NCI-H345 (cell line): ENCODE data around the gene HOXD12.

ENCODE experiments used
- DNase-seq: peaks from one replicate; lab custom pipeline; 2025; lab: John Stamatoyannopoulos, UW

HOXD12 gene

GRCh38 chr2:176081376-176081836 lies 18.2 kb upstream of the HOXD12 start:
- no peak for DNase-seq

GRCh38 chr2:176081837-176082524 lies 17.6 kb upstream of the HOXD12 start:
- DNase-seq = no peak

- no peak for DNase-seq
Observed at GRCh38 chr2:176082525-176082823, 17.1 kb upstream of the HOXD12 start.

GRCh38 chr2:176082824-176083751 lies 16.5 kb upstream of the HOXD12 start:
- DNase-seq = no peak

DNA sequence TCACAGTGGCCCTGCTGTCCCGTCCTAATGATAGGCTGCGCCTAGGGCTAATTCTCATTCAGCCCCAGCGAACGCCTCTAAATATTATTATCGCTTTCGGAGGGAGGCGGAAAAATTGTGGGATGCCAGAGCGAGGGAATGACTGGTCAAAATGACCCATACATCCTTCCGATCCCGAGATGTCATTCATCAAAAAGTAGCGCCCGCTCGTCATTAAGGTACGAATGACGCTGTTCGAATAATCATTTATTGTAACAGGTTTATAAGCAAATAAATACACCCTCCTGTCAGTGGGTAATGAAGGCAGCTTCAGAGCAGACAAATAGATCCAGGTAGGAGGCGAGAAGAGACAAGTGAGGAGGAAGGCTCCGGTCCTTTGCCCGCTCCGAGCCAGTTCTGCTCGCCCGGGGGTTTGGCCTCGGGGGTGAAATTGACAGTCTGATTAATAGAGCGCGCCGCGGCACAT lies 15.8 kb upstream of the HOXD12 start, which contains the start of gene EVX2:
Gene EVX2, minus strand, starts transcription at position 167 of the 466 bp plus-strand sequence. CDS start 186 bp downstream, outside the sequence.
- DNase-seq = no peak

GRCh38 chr2:176084611-176085119 lies 14.9 kb upstream of the HOXD12 start:
- DNase-seq = peak; percentile 10

DNA sequence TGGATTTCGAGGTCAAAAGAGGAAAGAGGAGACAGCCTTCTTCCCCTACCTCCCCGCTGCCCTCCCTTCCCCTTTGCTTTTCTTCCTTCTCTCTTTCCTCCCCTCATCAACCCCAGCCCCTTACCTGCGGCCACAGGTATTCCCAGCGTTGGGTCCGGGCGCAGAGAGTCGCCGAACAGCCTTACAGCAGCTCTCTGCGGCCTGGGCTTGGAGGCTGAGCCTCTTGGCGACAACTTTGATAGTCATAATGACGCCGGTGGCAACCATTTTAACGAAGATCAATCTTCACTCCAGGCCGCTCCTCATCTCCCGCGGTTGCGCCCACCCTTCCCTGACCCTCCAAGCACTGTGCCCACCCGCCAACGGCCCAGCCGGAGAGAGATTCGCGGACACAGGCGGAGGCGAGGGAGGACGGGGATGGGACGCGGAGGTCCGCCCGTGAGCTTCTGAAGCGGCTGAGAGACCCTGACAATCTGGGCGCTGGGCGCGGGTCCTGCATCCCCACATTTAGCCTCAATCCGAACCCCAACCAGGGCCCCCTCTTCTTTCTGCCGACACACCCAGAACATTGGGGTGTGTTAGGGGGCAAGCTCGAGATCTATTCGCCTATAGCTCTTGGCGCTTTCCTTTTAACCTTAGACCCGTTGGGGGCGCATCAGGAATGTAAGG lies 14.3 kb upstream of the HOXD12 start:
- peak; percentile 16 for DNase-seq

- DNase-seq = peak; percentile 75
Observed at GRCh38 chr2:176085861-176086771, 13.5 kb upstream of the HOXD12 start.

DNA sequence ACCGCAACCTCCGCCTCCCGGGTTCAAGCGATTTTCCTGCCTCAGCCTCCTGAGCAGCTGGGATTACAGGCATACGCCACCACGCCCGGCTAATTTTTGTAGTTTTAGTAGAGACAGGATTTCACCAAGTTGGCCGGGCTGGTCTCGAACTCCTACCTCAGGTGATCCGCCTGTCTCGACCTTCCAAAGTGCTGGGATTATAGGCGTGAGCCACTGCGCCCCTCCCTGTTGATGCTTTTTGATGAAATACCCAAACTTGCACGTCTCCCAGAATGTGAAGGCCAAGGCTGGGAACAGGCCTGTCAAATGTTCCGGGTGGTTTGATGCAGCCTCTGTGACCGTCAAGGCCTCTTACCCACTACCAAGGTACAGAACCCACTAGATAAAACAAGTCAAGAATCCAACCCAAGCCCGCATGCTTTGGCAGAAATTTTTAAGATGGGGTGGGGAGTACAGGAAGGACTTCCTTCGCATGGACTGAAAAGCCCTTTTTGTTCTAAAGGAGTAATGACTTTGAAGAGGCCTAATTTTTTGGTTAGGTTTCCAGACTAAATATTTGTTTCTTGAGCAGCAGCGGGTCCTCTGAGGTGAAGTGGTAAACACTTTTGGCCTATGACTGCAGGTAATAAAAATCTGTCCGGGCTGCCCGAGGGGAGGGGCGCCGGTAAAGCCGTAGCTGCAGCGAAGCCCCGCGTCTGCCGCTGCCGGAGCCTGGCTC lies 12.1 kb upstream of the HOXD12 start:
- DNase-seq = no peak

DNA sequence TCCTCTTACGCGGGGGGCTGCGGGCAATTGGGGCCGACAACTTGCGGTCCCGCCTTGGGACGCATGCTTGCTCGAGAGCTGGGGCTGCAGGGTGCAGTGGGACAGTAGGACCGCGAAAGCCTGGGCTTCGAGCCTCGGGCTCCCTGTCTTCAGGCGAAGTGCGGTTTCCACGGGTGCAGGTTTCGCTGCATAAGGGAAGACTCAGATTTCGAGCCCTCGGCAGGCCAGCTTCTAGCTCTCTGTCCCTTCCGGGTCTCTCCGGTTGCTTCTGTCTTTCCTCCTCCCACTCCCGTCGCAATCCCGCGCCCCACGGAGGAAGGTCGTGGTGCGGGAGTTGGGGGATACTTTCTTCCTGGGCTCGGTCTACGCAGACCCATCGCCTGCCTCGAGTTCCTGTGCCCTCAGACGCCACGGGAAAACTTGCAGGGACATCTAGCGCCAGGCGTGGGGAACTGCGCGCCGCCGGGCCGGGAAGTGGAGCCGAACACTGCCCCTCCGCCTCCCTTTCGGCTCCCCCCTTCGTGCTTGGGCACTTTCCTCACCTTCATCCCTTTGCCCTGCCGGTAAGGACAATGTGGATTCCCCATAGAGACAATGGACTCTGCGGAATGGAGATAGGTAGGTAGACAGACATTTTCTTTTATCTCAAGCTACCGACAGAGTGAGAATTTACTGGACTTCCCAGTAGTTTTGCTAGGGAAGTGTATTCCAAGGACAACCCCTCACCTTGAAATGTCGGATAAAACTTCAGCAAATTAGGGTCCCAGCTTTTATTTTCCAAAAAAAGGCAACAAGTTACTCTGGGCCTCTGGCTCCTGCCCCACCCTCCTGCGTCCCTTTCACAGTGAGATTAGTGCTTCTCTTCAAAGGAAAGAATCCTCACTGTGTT lies 11.3 kb upstream of the HOXD12 start:
- peak; percentile 78 for DNase-seq

GRCh38 chr2:176088937-176089842 lies 10.4 kb upstream of the HOXD12 start:
- no peak for DNase-seq

- DNase-seq = no peak
Observed at GRCh38 chr2:176089843-176090395, 9.7 kb upstream of the HOXD12 start.

DNA sequence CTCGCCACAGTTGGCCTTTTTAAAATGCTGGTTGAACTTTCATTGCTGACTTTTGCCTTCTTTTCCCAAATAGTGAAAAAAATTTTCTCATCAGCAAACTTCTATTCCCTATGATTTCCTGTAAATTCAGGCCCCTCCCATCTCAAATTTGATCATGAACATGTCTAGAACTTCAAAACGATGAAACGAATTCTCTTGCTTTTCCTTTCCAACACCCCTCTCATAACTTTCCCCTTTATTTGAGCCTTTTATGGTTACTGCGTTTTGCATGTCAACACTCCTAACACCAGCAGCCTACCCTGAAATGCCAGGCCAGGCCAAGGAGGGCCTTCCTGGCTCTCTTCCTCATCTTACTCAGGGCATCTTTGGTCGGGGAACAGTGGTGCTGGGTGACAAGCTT lies 8.7 kb upstream of the HOXD12 start:
- no peak for DNase-seq

GRCh38 chr2:176091329-176092258 lies 8.0 kb upstream of the HOXD12 start:
- no peak for DNase-seq

- peak; percentile 21 for DNase-seq
Observed at GRCh38 chr2:176092270-176093144, 7.1 kb upstream of the HOXD12 start, which contains the start of gene HOXD13. Gene HOXD13, plus strand, starts transcription at chr2:176092721. Its CDS starts 170 bp downstream, at chr2:176092891.
